ENCODE results near the gene PRRT3. TPM values are rescaled to one million over a fixed set of nuclear protein-coding genes. Genes with fewer than 3 reads are reported as not detected.

The PRRT3 gene
- total and polyA plus RNA-seq, 2 of the 13 experiments (the other 11 are each of a cell fraction or from before 2014, with no cell fraction given), result 0.22 to 0.44 TPM

GRCh38 chr3:9898467-9899241 is 53.6 kb downstream of the PRRT3 start (continued):
- no peak for TF ChIP-seq HOXA9 (CRISPR knock-in tag; IDR thresholded peaks at IDR 0.05; ENCODE audit: borderline replicate concordance)
- TF ChIP-seq ZNF121 (CRISPR knock-in tag; IDR thresholded peaks at IDR 0.05), result peak; percentile 18; the same call in 1 of the 2 replicates
- 0 out of 2 replicates have a peak, but pooled peaks have one; percentile 18 for TF ChIP-seq ZNF709 (CRISPR knock-in tag; IDR thresholded peaks at IDR 0.05)
- TF ChIP-seq MYPOP (CRISPR knock-in tag; IDR thresholded peaks at IDR 0.05), result peak; percentile 57; the same call in 1 of the 2 replicates
- TF ChIP-seq ZFP91 (CRISPR knock-in tag; IDR thresholded peaks at IDR 0.05; ENCODE audit: borderline replicate concordance), result peak; percentile 44; the same call in 1 of the 2 replicates
- 0 out of 2 replicates have a peak, but pooled peaks have one; percentile 15 for TF ChIP-seq KAT8 (CRISPR knock-in tag; IDR thresholded peaks at IDR 0.05)
- TF ChIP-seq REPIN1 (CRISPR knock-in tag; IDR thresholded peaks at IDR 0.05; ENCODE audit: borderline replicate concordance, low read depth), result 0 out of 2 replicates have a peak, but pooled peaks have one; percentile 21
- no peak for TF ChIP-seq AHDC1 (CRISPR knock-in tag; IDR thresholded peaks at IDR 0.05; ENCODE audit: borderline replicate concordance)
- peak; percentile 51; the same call in 1 of the 2 replicates for TF ChIP-seq ZNF670 (CRISPR knock-in tag; IDR thresholded peaks at IDR 0.05; ENCODE audit: borderline replicate concordance)
- TF ChIP-seq MXI1 (IDR thresholded peaks at IDR 0.05; ENCODE audit: borderline replicate concordance, low read depth, low read length), result 0 out of 3 replicates have a peak, but pooled peaks have one; percentile 24
- TF ChIP-seq MAX (IDR thresholded peaks at IDR 0.05), result peak; percentile 52; the same call in 1 of the 2 replicates
- no peak for TF ChIP-seq ZNF44 (CRISPR knock-in tag; IDR thresholded peaks at IDR 0.05)
- TF ChIP-seq RXRB (CRISPR knock-in tag; IDR thresholded peaks at IDR 0.05; ENCODE audit: borderline replicate concordance), result 0 out of 2 replicates have a peak, but pooled peaks have one; percentile 24
- peak; percentile 28; the same call in 1 of the 2 replicates for TF ChIP-seq ZNF34 (CRISPR knock-in tag; IDR thresholded peaks at IDR 0.05; ENCODE audit: borderline replicate concordance)
- no peak for TF ChIP-seq TSC22D2 (CRISPR knock-in tag; IDR thresholded peaks at IDR 0.05; ENCODE audit: borderline replicate concordance)
- TF ChIP-seq HOXA3 (CRISPR knock-in tag; IDR thresholded peaks at IDR 0.05), result peak; percentile 36; the same call in 1 of the 2 replicates
- TF ChIP-seq SALL1 (CRISPR knock-in tag; IDR thresholded peaks at IDR 0.05), result peak; percentile 36; the same call in 1 of the 2 replicates
- TF ChIP-seq POLR2AphosphoS5 (IDR thresholded peaks at IDR 0.05; ENCODE audit: low read depth, low read length), result peak; percentile 44; the same call in 1 of the 2 replicates
- peak; percentile 42; the same call in 1 of the 2 replicates for TF ChIP-seq DRAP1 (CRISPR knock-in tag; IDR thresholded peaks at IDR 0.05)

Data from HepG2 (cell line).